Mesenchymal stem cell (in vitro differentiated cells and primary cell): ENCODE measurements around the gene NOP14. TPM values are rescaled to one million over a fixed set of nuclear protein-coding genes. Genes with fewer than 3 reads are reported as not detected.

Experiments used
- DNase-seq: peaks from one replicate; pipeline ENCODE4 v3.0.0-alpha.2; 2013
- H2AFZ ChIP-seq: one replicate; pipeline ENCODE4 v1.6.1; 2013; ENCODE audit warnings: low read depth, mild to moderate bottlenecking, control low read depth, inconsistent platforms, low read length, moderate library complexity
- H2AK5ac ChIP-seq: 2 replicates; pipeline ENCODE4 v1.6.1; 2013; ENCODE audit warnings: low read length, moderate library complexity, mild to moderate bottlenecking, inconsistent platforms; ENCODE audit not compliant: severe bottlenecking
- H2BK120ac ChIP-seq: one replicate; pipeline ENCODE4 v1.6.1; 2013; ENCODE audit warnings: low read depth, mild to moderate bottlenecking, inconsistent platforms, low read length, moderate library complexity
- H2BK12ac ChIP-seq, 2 experiments: one replicate each; pipeline ENCODE4 v1.6.1; 2013; ENCODE audit warnings: inconsistent platforms in 2 of 2, low read length in 2 of 2, mild to moderate bottlenecking in 2 of 2, moderate library complexity in 2 of 2, control low read depth in 1 of 2
- H2BK15ac ChIP-seq: one replicate; pipeline ENCODE4 v1.6.1; 2013; ENCODE audit warnings: mild to moderate bottlenecking, low read depth, inconsistent platforms; ENCODE audit not compliant: poor library complexity, severe bottlenecking
- H2BK5ac ChIP-seq: 2 replicates; pipeline ENCODE4 v1.6.1; 2013; ENCODE audit warnings: low read depth, mild to moderate bottlenecking, low read length, control low read depth, inconsistent platforms; ENCODE audit not compliant: poor library complexity, severe bottlenecking
- H3K14ac ChIP-seq, 2 experiments: one replicate each; pipeline ENCODE4 v1.6.1; 2013; ENCODE audit warnings: inconsistent platforms in 2 of 2, low read length in 2 of 2, control low read depth in 1 of 2, mild to moderate bottlenecking in 1 of 2, moderate library complexity in 1 of 2
- H3K18ac ChIP-seq, 2 experiments: one replicate each; pipeline ENCODE4 v1.6.1; 2013; ENCODE audit warnings: inconsistent platforms in 2 of 2, low read length in 2 of 2, control low read depth in 1 of 2, low read depth in 1 of 2, mild to moderate bottlenecking in 1 of 2
- H3K23ac ChIP-seq, 2 experiments: one replicate each; pipeline ENCODE4 v1.6.1; 2013; ENCODE audit warnings: inconsistent platforms in 2 of 2, low read length in 2 of 2, mild to moderate bottlenecking in 2 of 2, moderate library complexity in 2 of 2, control low read depth in 1 of 2
- H3K27ac ChIP-seq: 2 replicates; pipeline ENCODE4 v1.5.1; 2013; ENCODE audit warnings: mild to moderate bottlenecking, moderate library complexity, low read length, control low read depth, inconsistent platforms; ENCODE audit not compliant: poor library complexity, severe bottlenecking
- H3K27me3 ChIP-seq, 2 experiments: 2 replicates each; pipeline versions ENCODE4 v1.6.1 to v1.7.0; 2013; ENCODE audit warnings: low read length in 2 of 2, mild to moderate bottlenecking in 2 of 2, moderate library complexity in 2 of 2, control low read depth in 1 of 2, inconsistent platforms in 1 of 2; ENCODE audit not compliant: control insufficient read depth in 1 of 2, insufficient read depth in 1 of 2
- H3K36me3 ChIP-seq, 2 experiments: 2 replicates each; pipeline versions ENCODE4 v1.6.1 to v1.7.0; 2013; ENCODE audit warnings: low read length in 2 of 2, control low read depth in 1 of 2, inconsistent platforms in 1 of 2, low read depth in 1 of 2, mild to moderate bottlenecking in 1 of 2; ENCODE audit not compliant: insufficient read depth in 2 of 2, control insufficient read depth in 1 of 2
- H3K4ac ChIP-seq, 2 experiments: one replicate each; pipeline ENCODE4 v1.6.1; 2013; ENCODE audit warnings: inconsistent platforms in 2 of 2, low read length in 2 of 2, mild to moderate bottlenecking in 2 of 2, moderate library complexity in 2 of 2, control low read depth in 1 of 2, low read depth in 1 of 2
- H3K4me1 ChIP-seq: 2 replicates; pipeline ENCODE4 v1.6.1; 2013; ENCODE audit warnings: low read depth, low read length, control low read depth; ENCODE audit not compliant: control insufficient read depth, insufficient read depth
- H3K4me2 ChIP-seq: 2 replicates; pipeline ENCODE4 v1.6.1; 2013; ENCODE audit warnings: low read length, mild to moderate bottlenecking, inconsistent platforms; ENCODE audit not compliant: poor library complexity, severe bottlenecking
- H3K4me3 ChIP-seq, 2 experiments: 2 replicates each; pipeline versions ENCODE4 v1.5.1 to v1.7.0; 2013; ENCODE audit warnings: low read length in 2 of 2, mild to moderate bottlenecking in 2 of 2, control low read depth in 1 of 2, low read depth in 1 of 2; ENCODE audit not compliant: insufficient read depth in 1 of 2
- H3K79me1 ChIP-seq: replicated peaks from 2 replicates; pipeline ENCODE4 v1.6.1; 2013; ENCODE audit warnings: mild to moderate bottlenecking, control low read depth, low read length, inconsistent platforms; ENCODE audit not compliant: poor library complexity, severe bottlenecking
- H3K9ac ChIP-seq: 2 replicates; pipeline ENCODE4 v1.7.0; 2013; ENCODE audit warnings: mild to moderate bottlenecking, low read length, moderate library complexity
- H3K9me3 ChIP-seq: 2 replicates; pipeline ENCODE4 v1.7.0; 2013; ENCODE audit warnings: mild to moderate bottlenecking, low read length; ENCODE audit not compliant: control insufficient read depth
- H4K8ac ChIP-seq: one replicate; pipeline ENCODE4 v1.6.1; 2013; ENCODE audit warnings: inconsistent platforms, mild to moderate bottlenecking, low read length, moderate library complexity
- H4K91ac ChIP-seq: one replicate; pipeline ENCODE4 v1.6.1; 2013; ENCODE audit warnings: mild to moderate bottlenecking, low read length, inconsistent platforms
- WGBS: methylation state at CpG from one replicate; pipeline ENCODE4 v1.1.7; 2013; ENCODE audit warnings: mixed read lengths; 5-methylcytosine and 5-hydroxymethylcytosine counted together
- polyA plus RNA-seq, 2 experiments: library from polyadenylated mRNA; stranded (reverse); fragments of 200-250 nt; gene quantifications; one replicate each; pipeline ENCODE4 v1.2.3, GENCODE V29; 2013

Gene NOP14
- 32.6 TPM for polyA plus RNA-seq (2013, experiment 1 of 2)
- 33.3 TPM for polyA plus RNA-seq (2013, experiment 2 of 2)

GRCh38 chr4:2963175-2963965, at the start of gene NOP14, which contains the start of gene GRK4:
Gene NOP14, minus strand, starts transcription at chr4:2963406. Its CDS starts 87 bp downstream, at chr4:2963319.
Gene GRK4, plus strand, starts transcription at chr4:2963571. Its CDS starts 500 bp downstream, at chr4:2964071.
- H2AK5ac ChIP-seq: no peak within 1 kb of the TSS
- no peak within 1 kb of the TSS for H2BK120ac ChIP-seq
- H2AFZ ChIP-seq: peak within 1 kb of the TSS; percentile 99
- no peaks in the 10 kb centered on the region for H3K9me3 ChIP-seq
- peak within 1 kb of the TSS; percentile 94 for H3K4me2 ChIP-seq
- no peaks in the 10 kb centered on the region for H3K27me3 ChIP-seq
- H3K36me3 ChIP-seq: peaks cover 3 to 9% of the 10 kb centered on the region in 2 experiments
- H2BK5ac ChIP-seq: peak within 1 kb of the TSS; percentile 84
- H3K14ac ChIP-seq: peak within 1 kb of the TSS; percentile 29 to 98
- H3K27ac ChIP-seq: peak within 1 kb of the TSS; percentile 75
- peak within 1 kb of the TSS in 1 of 2 experiments; percentile 79 for H3K23ac ChIP-seq
- peak within 1 kb of the TSS; percentile 65 to 86 for H3K4ac ChIP-seq
- H4K91ac ChIP-seq: peak within 1 kb of the TSS; percentile 77
- H2BK12ac ChIP-seq: peak within 1 kb of the TSS in 1 of 2 experiments; percentile 83
- peak within 1 kb of the TSS; percentile 96 for H4K8ac ChIP-seq
- peak within 1 kb of the TSS; percentile 85 for H2BK15ac ChIP-seq
- peak within 1 kb of the TSS; percentile 97 for H3K9ac ChIP-seq
- peak within 1 kb of the TSS; percentile 88 to 91 for H3K4me3 ChIP-seq
- H3K4me1 ChIP-seq: peaks cover 14% of the 10 kb centered on the region
- H3K79me1 ChIP-seq: peaks cover 5% of the 10 kb centered on the region
- under 1% methylated on average over 82 of the region's 105 CpGs for WGBS
- peak within 1 kb of the TSS; percentile 85 to 97 for H3K18ac ChIP-seq
- DNase-seq: peak; percentile 98

GRCh38 chr4:3011456-3012220, 48.4 kb upstream of the NOP14 start:
- H2BK5ac ChIP-seq: no peak overlapping the region
- H3K4me1 ChIP-seq: peaks cover 2% of the 10 kb centered on the region
- no peaks in the 10 kb centered on the region for H3K9me3 ChIP-seq
- no peaks in the 10 kb centered on the region for H3K36me3 ChIP-seq
- DNase-seq: no peak
- H3K9ac ChIP-seq: peak overlapping the region; percentile 27
- no peak overlapping the region for H2AFZ ChIP-seq
- H3K14ac ChIP-seq: peak overlapping the region in 1 of 2 experiments; percentile 81
- peak overlapping the region; percentile 29 to 57 for H3K18ac ChIP-seq
- no peak overlapping the region for H4K91ac ChIP-seq
- H3K79me1 ChIP-seq: no peaks in the 10 kb centered on the region
- 95% methylated on average over 16 of the region's 17 CpGs for WGBS
- no peak overlapping the region for H3K27ac ChIP-seq
- H3K27me3 ChIP-seq: no peaks in the 10 kb centered on the region
- H3K23ac ChIP-seq: peak overlapping the region in 1 of 2 experiments; percentile 78
- no peak overlapping the region for H2BK15ac ChIP-seq
- H3K4me2 ChIP-seq: no peak overlapping the region
- peak overlapping the region; percentile 54 for H2AK5ac ChIP-seq
- H2BK12ac ChIP-seq: no peak overlapping the region
- peak overlapping the region in 1 of 2 experiments; percentile 19 for H3K4me3 ChIP-seq
- H2BK120ac ChIP-seq: no peak overlapping the region
- no peak overlapping the region for H4K8ac ChIP-seq
- no peak overlapping the region for H3K4ac ChIP-seq

- 86% methylated on average over 2 of the region's 5 CpGs for WGBS
- H3K4ac ChIP-seq: no peak overlapping the region
- no peak overlapping the region for H3K23ac ChIP-seq
- no peak overlapping the region for H2BK12ac ChIP-seq
- peaks cover 2% of the 10 kb centered on the region for H3K4me1 ChIP-seq
- H3K4me3 ChIP-seq: peak overlapping the region in 1 of 2 experiments; percentile 39
- H3K14ac ChIP-seq: no peak overlapping the region
- no peak overlapping the region for H4K91ac ChIP-seq
- DNase-seq: peak; percentile 67
- H4K8ac ChIP-seq: no peak overlapping the region
- H3K18ac ChIP-seq: no peak overlapping the region
- no peak overlapping the region for H2AK5ac ChIP-seq
- H3K4me2 ChIP-seq: no peak overlapping the region
- no peak overlapping the region for H3K27ac ChIP-seq
- H2BK120ac ChIP-seq: no peak overlapping the region
- H2BK5ac ChIP-seq: no peak overlapping the region
- H3K9ac ChIP-seq: peak overlapping the region; percentile 39
- no peaks in the 10 kb centered on the region for H3K27me3 ChIP-seq
- no peaks in the 10 kb centered on the region for H3K36me3 ChIP-seq
- H2BK15ac ChIP-seq: no peak overlapping the region
- no peak overlapping the region for H2AFZ ChIP-seq
- no peaks in the 10 kb centered on the region for H3K79me1 ChIP-seq
- H3K9me3 ChIP-seq: no peaks in the 10 kb centered on the region
Measured at GRCh38 chr4:3010998-3011397, 47.8 kb upstream of the NOP14 start.

- Histone ChIP-seq H2BK12ac (no peak overlapping the region), H3K9me3 (no peaks in the 10 kb centered on the region), H3K18ac (no peak overlapping the region), H3K14ac (no peak overlapping the region), H3K36me3 (no peaks in the 10 kb centered on the region), H2AK5ac (no peak overlapping the region), H3K27me3 (no peaks in the 10 kb centered on the region), H3K4ac (no peak overlapping the region), H3K4me3 (peak overlapping the region in 1 of 2 experiments; percentile 39), H2BK15ac (no peak overlapping the region), H2BK120ac (no peak overlapping the region), H3K27ac (no peak overlapping the region), H2AFZ (no peak overlapping the region), H3K4me1 (peaks cover 2% of the 10 kb centered on the region), H2BK5ac (no peak overlapping the region), H3K4me2 (no peak overlapping the region), H4K91ac (no peak overlapping the region), H3K79me1 (no peaks in the 10 kb centered on the region), H3K23ac (no peak overlapping the region), H4K8ac (no peak overlapping the region), H3K9ac (peak overlapping the region; percentile 39)
- DNase-seq: no peak
- 93% methylated on average over 2 of the region's 2 CpGs for WGBS
Measured at GRCh38 chr4:3010577-3010976, 47.4 kb upstream of the NOP14 start.
